GM06990 (cell line): ENCODE data around the gene PPP1R14D.

ENCODE experiments used
- DNase-seq: peaks from one replicate; pipeline ENCODE4 v3.0.0-alpha.2; 2011; ENCODE audit not compliant: insufficient read length; ENCODE audit errors: extremely low read depth
- H3K27me3 ChIP-seq: replicated peaks from 2 replicates; pipeline ENCODE4 v1.6.0; 2011; ENCODE audit warnings: low read length; ENCODE audit not compliant: control insufficient read depth, insufficient read depth
- H3K36me3 ChIP-seq: 2 replicates; pipeline ENCODE4 v1.5.1; 2011; ENCODE audit warnings: low read length; ENCODE audit not compliant: control insufficient read depth, insufficient read depth
- H3K4me3 ChIP-seq: replicated peaks from 2 replicates; pipeline ENCODE4 v1.5.1; 2011; ENCODE audit warnings: low read depth, mild to moderate bottlenecking, control low read depth, low read length
- TF ChIP-seq, protein P1 (sequence below): IDR thresholded peaks from 2 replicates; pipeline ENCODE4 v1.5.1; 2011; ENCODE audit warnings: low read length, control low read depth, mild to moderate bottlenecking, inconsistent platforms; ENCODE audit not compliant: insufficient read depth, poor library complexity, severe bottlenecking

The PPP1R14D gene, protein sequence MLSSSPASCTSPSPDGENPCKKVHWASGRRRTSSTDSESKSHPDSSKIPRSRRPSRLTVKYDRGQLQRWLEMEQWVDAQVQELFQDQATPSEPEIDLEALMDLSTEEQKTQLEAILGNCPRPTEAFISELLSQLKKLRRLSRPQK

DNA sequence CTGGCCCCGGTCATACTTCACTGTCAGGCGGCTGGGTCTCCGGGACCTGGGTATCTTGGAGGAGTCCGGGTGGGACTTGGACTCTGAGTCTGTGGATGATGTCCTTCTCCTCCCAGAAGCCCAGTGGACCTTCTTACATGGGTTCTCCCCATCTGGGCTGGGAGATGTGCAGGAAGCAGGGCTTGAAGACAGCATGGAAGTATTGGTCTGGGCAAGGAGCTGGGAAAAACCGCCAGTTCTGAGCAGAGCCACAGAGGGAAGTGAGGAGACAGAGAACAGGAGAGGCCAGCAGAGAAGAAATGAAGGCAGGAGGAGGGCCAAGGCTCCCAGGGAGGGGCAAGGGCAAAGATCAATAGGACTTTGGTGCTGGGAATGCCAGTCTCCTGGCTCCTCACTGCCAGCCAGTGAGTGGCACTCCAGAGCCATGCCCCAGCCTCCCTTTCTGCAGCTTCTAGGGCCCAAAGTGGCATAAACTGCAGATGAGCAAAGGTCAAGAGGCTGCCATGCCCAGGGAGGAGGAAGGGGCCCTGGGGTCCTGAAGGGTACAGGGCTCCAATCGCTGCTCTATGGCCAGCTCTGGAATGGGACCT is at the start of gene PPP1R14D:
TSS of gene PPP1R14D (minus strand) at position 262 of the 590 bp plus-strand sequence. CDS start at position 195, 67 bp downstream.
- Histone ChIP-seq H3K27me3 (no peaks in the 10 kb centered on the region), H3K4me3 (no peak within 1 kb of the TSS), H3K36me3 (no peaks in the 10 kb centered on the region)
- TF ChIP-seq, protein P1, sequence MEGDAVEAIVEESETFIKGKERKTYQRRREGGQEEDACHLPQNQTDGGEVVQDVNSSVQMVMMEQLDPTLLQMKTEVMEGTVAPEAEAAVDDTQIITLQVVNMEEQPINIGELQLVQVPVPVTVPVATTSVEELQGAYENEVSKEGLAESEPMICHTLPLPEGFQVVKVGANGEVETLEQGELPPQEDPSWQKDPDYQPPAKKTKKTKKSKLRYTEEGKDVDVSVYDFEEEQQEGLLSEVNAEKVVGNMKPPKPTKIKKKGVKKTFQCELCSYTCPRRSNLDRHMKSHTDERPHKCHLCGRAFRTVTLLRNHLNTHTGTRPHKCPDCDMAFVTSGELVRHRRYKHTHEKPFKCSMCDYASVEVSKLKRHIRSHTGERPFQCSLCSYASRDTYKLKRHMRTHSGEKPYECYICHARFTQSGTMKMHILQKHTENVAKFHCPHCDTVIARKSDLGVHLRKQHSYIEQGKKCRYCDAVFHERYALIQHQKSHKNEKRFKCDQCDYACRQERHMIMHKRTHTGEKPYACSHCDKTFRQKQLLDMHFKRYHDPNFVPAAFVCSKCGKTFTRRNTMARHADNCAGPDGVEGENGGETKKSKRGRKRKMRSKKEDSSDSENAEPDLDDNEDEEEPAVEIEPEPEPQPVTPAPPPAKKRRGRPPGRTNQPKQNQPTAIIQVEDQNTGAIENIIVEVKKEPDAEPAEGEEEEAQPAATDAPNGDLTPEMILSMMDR = no peak
- DNase-seq = no peak

DNA sequence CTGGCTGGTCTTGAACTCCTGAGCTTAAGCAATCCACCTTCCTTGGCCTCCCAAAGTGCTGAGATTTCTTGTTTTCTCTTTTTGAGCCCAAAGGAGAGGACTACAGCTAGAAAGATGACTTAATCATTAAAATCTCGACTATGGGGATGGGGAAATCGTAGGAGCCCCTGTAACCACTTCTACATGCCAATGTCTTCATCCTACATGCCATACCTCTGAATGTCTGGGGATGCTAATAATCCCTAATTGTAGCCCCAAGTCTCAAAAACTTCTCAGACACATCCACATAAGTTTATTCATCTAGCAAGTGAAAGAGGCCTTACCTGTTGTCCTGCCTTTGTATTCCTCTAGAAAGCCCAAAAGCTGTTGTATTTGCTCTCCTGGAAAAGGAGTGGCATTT is 49.2 kb upstream of the PPP1R14D start:
- Histone ChIP-seq H3K27me3 (no peaks in the 10 kb centered on the region), H3K4me3 (no peak overlapping the region), H3K36me3 (no peaks in the 10 kb centered on the region)
- TF ChIP-seq, protein P1 = no peak
- no peak for DNase-seq

DNA sequence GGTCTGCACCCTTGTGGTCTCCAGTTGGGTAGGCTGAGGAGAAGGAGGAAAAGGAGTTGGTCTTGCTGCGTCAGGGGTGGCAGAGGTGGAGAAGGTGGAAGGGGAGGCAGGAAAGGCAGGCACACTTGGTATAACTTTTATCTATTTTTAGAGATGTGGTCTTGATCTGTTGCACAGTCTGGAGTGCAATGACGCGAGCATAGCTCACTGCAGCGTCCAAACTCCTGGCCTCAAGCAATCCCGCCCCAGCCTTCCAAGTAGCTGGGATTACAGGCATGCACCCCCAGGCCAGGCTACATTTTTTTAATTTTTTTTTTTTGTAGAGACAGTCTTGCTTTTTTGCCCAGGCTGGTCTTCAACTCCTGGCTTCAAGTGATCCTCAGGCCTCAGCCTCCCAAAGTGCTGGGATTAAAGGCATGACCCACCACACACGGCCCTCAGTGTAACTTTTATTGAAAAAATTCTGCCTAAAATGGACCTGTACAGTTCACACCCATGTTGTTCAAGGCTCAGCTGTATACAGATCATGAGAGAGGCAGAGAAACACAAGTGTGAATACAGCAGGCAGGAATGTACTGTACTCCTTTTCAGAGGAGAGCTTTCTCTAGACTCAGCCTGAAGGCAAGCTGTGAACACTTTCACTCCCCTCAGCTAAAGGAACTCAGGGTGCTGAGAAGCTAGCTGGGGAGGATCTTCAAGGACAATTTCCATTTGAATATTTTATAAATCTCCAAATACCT is 47.7 kb upstream of the PPP1R14D start:
- no peak overlapping the region for H3K4me3 ChIP-seq
- no peaks in the 10 kb centered on the region for H3K27me3 ChIP-seq
- no peaks in the 10 kb centered on the region; the same call in 1 of the 2 replicates for H3K36me3 ChIP-seq
- DNase-seq = no peak
- TF ChIP-seq, protein P1 = no peak

DNA sequence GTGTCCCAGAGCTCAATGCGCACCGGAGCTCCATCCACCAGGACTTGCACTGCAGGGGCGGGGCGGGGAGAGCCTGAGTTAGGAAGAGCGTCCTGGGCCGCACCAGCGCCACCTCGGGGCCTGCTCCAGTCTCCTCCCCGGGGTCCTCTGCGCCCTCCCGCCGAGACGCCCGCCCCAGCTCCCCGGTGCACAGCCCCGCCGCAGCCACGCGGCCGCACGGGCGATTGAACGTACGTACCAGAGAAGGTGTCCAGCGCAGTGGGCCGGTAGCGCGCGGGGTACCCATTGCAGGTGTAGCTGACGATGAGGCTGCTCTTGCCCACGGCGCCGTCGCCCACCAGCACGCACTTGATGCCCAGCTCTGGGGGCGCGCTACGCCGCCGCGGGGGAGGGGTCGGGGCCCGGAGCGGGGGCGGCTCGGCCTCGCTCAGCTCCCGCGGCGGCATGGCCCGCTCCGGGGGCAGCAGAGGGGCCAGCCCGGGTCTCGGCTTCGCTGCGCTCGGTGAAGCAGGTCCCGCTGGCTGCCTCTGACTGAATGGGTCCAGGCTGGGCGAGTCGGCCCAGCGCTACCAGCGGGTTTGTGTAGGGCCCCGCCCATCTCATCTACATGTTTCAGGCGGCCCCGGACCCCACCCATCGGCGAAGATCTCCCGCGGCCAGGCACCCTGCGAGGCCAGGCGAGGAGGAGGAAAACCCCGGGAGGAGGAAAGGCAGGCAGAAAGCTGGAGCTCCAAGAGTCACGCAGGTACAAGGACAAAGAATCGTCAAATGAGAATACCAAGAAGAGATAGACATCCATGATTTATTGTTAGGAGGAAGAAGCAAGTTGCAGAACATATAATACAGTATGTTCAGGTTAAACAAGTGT is 45.4 kb upstream of the PPP1R14D start, which contains the start of gene RHOV:
TSS of gene RHOV (minus strand) at position 541 of the 868 bp plus-strand sequence. CDS start at position 446, 95 bp downstream.
- Histone ChIP-seq H3K4me3 (peak within 1 kb of the TSS; percentile 78), H3K36me3 (no peaks in the 10 kb centered on the region; the same call in 1 of the 2 replicates)
- TF ChIP-seq, protein P1 = peak; percentile 52

More for the DNA sequence above, 45.4 kb upstream of the PPP1R14D start, which contains the start of gene RHOV:
- no peaks in the 10 kb centered on the region for H3K27me3 ChIP-seq
- peak; percentile 78 for DNase-seq
